M059J (cell line): ENCODE data around the gene RNF115. TPM values are rescaled to one million over a fixed set of nuclear protein-coding genes. Genes with fewer than 3 reads are reported as not detected.
A peak's percentile ranks its signal among the peaks of the same experiment; 100 is the strongest.
"Not testable (repeated sequence)": the region's sequence is repeated elsewhere in the genome, so short reads cannot be mapped to it uniquely, and the experiment has no call there.

Source experiments
- DNase-seq: peaks from one replicate; pipeline ENCODE4 v3.0.0-alpha.2; 2012; ENCODE audit warnings: low read depth
- total RNA-seq: library from RNA; depleted of rRNA; stranded (reverse); fragments of >200 nt; shearing (Covaris generic); gene quantifications from 2 replicates; pipeline ENCODE4 v1.2.3, GENCODE V29; 2014; rRNA removed

The RNF115 gene
- 15.1 and 17.9 TPM in 2 replicates for total RNA-seq

GRCh38 chr1:145823565-145824498, at the start of gene RNF115, which contains the start of gene POLR3C:
Gene RNF115, minus strand, starts transcription at chr1:145824095. Its CDS starts 222 bp downstream, at chr1:145823873.
Gene POLR3C, plus strand, starts transcription at chr1:145824200. Its CDS starts 1,577 bp downstream, at chr1:145825777.
- DNase-seq: peak; percentile 94

- DNase-seq: peak; percentile 46
Measured at GRCh38 chr1:145871994-145872924, 48.4 kb upstream of the RNF115 start.

GRCh38 chr1:145868232-145868631, 44.3 kb upstream of the RNF115 start:
- DNase-seq: no peak

DNA sequence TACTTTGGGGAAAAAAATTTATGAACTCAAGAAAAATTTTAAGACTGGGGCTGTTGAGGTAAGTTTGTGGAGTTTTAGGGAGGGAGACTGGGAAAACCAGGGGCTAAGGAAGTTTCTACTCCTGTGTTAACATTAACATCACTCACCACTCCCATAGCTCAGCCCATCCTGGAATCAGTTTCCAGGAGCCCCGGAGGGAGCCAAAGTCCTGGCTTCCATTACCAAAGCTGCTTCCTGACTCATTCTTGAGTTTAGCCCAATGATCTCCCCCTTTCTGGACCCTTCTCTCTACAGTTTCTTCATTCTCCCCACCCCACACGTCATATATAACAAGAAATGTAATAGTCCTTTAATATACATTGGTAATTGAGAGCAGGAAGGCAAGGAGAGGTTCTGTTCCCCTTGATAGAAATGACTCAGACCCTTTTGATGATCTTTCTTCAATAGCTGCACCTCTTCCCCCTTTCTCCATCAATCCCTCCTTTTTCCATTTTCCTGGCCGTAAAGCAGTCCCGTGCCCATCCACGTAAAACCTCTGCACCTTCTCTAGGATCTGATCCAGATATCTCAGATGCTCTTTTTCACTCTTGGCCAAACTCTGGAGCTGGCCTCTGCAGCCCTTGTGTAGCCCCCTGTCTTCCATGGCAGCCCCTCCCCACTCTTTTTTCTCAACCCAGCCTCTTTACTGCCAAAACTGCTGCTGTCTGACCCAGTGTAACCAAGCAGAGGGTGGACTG, 39.6 kb upstream of the RNF115 start:
- no peak for DNase-seq

GRCh38 chr1:145859491-145860023, 35.7 kb upstream of the RNF115 start:
- DNase-seq: peak; percentile 88

GRCh38 chr1:145858901-145859490, 35.1 kb upstream of the RNF115 start, which contains the start of gene PIAS3:
Gene PIAS3, minus strand, starts transcription at chr1:145859081. Its CDS starts 91 bp downstream, at chr1:145858990.
- DNase-seq: peak; percentile 92

- DNase-seq: peak; percentile 44
Measured at GRCh38 chr1:145858238-145858900, 34.5 kb upstream of the RNF115 start.

DNA sequence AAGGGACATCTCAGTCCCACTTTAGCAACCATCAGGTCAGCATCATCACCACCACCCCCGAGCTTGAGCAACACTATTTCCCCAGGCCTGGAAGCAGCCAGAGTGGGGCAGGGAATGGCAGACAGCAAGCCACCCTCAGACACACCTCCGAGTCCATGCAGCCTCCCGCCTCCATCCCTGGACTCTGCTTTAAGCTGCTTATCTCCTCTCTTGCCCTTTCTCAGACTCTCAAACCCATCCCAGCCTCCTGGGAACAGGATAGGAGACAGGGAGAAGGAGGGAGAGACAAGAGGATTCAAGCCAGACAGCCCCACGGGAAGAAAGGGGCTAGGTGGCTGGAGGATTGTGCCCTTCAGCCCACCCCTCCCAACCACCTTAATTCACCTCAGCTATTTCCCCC, 33.3 kb upstream of the RNF115 start:
- DNase-seq: no peak

DNA sequence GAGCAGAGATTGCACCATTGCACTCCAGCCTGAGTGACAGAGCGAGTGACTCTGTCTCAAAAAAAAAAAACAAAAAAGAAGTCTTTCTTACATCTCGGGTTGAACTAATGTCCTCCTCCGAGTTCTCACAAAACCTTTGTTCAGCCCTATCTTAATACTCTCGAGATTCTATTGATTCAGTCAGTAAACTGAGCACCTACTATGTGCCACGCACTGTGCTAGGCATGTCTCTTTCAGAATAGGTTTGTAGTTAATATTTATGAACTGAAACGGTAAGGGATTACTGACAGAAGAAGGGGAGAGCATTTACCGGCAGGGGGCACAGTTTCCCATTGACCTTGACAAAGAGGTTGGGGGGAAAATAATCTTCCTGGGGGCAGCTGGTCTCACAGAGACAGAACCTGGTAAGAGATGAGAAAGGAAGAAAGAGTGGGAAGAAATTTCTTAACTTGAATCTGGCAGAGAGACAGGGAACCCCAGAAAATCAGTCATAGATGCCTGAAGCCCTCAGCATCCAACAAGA, 31.6 kb upstream of the RNF115 start:
- no peak for DNase-seq

GRCh38 chr1:145849356-145850160, 25.7 kb upstream of the RNF115 start:
- DNase-seq: peak; percentile 91

GRCh38 chr1:145847827-145848226, 23.9 kb upstream of the RNF115 start:
- DNase-seq: no peak

- DNase-seq: peak; percentile 49
Measured at GRCh38 chr1:145846201-145846612, 22.3 kb upstream of the RNF115 start.

- peak; percentile 78 for DNase-seq
Measured at GRCh38 chr1:145845514-145846161, 21.7 kb upstream of the RNF115 start, which contains the start of gene NUDT17. Gene NUDT17, plus strand, starts transcription at chr1:145845630. Its CDS starts 11 bp downstream, at chr1:145845641.

DNA sequence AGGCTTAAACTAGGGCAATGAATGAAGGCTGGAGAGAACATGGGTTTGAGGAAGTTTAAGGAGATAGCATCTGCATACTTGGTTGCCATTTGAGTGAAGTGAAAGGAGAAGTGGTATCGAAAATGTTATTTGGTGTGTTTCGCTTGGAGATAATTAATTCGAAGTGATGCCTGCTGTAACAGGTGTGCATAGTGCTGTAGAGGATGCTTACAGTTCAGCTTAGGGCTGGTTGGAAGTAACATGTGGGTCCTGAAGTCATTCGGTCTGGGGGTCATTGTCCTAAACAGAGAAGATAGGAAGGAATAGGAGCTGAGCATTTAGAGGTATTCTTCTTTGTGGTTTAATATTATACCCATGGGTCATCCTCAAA, 21.2 kb upstream of the RNF115 start:
- DNase-seq: no peak

DNA sequence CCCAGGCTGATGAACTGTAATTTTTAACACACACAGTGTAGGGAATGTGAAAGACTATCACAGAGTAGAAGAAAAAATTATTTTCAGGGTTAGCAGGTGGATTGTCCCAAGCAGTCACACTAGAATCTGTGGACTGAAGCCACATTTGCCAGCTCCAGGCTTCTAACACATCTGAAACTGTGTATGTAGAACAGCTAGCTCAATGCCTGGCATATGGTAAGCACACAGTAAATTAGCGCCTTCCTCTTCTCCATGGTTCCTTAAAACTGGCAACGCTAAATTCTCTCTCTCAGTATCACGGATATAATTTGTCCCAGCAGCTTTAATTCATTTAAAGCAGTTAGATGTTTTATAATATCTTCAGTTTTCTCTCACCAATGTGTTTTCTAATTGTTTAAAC, 19.1 kb upstream of the RNF115 start:
- no peak for DNase-seq

- DNase-seq: peak; percentile 12
Measured at GRCh38 chr1:145837656-145838055, 13.8 kb upstream of the RNF115 start.

GRCh38 chr1:145830810-145831209, 6.9 kb upstream of the RNF115 start:
- DNase-seq: not testable (repeated sequence)

- no peak for DNase-seq
Measured at GRCh38 chr1:145828367-145829026, 4.6 kb upstream of the RNF115 start.
